WI38 (cell line): ENCODE measurements around the gene DUSP6.

Source experiments
- H3K4me3 ChIP-seq: 2 replicates; pipeline ENCODE4 v1.5.1; 2011; ENCODE audit warnings: low read depth, mild to moderate bottlenecking, control low read depth, low read length
- TF ChIP-seq, protein P1 (sequence below): IDR thresholded peaks from 2 replicates; pipeline ENCODE4 v1.5.1; 2012; ENCODE audit warnings: low read depth, mild to moderate bottlenecking, control low read depth, low read length

Gene DUSP6, protein sequence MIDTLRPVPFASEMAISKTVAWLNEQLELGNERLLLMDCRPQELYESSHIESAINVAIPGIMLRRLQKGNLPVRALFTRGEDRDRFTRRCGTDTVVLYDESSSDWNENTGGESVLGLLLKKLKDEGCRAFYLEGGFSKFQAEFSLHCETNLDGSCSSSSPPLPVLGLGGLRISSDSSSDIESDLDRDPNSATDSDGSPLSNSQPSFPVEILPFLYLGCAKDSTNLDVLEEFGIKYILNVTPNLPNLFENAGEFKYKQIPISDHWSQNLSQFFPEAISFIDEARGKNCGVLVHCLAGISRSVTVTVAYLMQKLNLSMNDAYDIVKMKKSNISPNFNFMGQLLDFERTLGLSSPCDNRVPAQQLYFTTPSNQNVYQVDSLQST

DNA sequence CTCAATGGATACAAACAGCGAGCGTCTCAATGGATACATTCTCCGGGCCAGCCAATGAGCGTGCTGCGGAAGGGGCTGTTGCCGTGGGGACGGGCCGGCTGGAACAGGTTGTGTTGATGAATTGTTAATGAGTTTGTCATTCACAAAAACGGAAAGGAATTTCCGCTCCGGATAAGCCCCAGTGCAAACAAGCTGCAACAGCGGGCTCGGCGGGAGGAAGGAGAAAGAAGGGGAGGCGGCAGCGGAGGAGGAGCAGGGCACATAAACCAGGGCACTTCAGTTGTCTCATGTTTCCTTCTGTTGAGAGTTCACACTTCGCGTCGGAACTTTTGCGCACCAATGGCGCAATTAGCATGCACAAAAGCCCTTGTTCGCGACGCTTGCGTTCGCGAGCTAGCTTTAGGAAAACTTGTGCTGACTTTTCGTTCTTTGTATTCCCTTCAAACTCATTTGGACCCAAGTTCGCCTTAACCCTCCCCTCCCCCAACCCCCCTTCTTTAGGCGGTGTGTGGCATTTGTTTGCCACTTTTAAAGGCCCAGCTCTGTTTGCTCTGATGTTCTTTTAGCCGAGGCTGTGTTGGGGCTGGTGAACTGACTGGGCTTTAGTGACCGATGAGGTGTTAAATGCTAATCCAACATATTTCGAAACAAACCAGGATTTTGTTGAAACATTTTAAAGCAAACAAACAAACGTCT is at the start of gene DUSP6:
TSS of gene DUSP6 (minus strand) at position 10 of the 696 bp plus-strand sequence. CDS start 462 bp downstream, outside the sequence.
- H3K4me3 ChIP-seq = peak within 1 kb of the TSS; percentile 98
- TF ChIP-seq, protein P1, sequence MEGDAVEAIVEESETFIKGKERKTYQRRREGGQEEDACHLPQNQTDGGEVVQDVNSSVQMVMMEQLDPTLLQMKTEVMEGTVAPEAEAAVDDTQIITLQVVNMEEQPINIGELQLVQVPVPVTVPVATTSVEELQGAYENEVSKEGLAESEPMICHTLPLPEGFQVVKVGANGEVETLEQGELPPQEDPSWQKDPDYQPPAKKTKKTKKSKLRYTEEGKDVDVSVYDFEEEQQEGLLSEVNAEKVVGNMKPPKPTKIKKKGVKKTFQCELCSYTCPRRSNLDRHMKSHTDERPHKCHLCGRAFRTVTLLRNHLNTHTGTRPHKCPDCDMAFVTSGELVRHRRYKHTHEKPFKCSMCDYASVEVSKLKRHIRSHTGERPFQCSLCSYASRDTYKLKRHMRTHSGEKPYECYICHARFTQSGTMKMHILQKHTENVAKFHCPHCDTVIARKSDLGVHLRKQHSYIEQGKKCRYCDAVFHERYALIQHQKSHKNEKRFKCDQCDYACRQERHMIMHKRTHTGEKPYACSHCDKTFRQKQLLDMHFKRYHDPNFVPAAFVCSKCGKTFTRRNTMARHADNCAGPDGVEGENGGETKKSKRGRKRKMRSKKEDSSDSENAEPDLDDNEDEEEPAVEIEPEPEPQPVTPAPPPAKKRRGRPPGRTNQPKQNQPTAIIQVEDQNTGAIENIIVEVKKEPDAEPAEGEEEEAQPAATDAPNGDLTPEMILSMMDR = no peak

DNA sequence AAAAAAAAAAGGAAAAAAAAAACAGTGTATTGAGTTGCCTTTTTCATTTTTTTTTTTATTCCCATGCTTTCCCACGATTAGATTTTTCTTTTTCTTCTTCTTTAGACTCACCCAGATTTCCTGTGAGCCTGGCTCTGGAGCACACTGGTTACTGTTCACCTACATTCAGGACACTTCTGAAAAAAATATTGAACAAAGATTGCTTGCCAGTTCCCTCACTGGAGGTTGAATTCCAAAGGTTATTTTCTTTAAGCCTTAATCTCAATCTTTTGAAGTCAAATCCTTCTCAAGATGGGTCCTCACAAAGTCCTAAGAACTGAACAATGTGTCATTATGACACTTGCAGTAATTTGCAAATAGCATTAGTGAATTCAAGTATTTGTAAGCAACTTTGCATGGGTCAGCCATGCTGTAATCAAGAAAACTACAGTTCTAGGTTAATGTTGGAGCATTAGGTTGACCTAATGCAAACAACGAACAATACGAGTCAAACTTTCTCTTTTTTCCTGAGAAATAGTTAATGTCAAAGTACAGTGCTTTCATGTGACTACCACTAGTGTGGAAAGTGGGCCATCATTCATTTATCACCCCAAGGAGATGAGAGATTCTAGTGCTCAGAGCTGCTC is 49.2 kb upstream of the DUSP6 start:
- TF ChIP-seq, protein P1 = no peak
- no peak overlapping the region for H3K4me3 ChIP-seq

DNA sequence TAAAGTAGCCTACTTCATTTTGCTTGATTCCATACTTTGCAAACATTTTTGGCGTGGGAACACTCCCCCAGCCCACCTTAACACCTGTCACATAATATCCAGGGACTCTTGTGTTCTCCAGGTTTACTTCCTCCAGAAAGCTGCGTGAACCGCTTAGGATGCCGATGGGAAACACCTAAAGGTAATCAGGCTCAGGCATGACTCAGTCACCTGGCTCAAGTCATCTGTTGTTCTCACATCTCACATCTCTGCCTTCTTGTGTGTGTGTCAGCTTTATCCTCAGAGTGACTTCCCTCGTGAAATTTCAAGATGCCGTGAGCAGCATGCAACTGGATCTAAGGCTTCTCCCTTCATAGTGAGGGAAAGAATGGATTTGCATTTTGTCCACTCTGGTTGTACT is 48.1 kb upstream of the DUSP6 start:
- H3K4me3 ChIP-seq = no peak overlapping the region
- TF ChIP-seq, protein P1 = no peak

DNA sequence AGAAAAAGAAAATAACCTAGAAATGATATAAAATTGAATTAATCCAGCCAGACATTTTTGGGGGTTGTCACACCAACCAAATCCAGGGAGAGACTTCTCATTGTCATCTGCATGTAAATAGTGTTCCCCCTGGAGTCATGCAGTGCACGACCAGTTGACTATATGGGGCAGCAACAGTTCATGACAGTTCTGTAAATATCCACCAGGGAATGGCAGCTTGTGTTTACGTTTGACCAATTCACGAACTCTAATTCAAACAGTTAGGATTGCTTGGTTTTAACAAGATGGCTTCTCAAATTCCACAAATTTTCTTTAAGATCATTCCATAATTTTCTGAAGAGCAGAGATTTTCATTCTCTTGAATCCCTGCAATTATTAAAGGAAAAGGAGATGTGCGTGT is 43.4 kb upstream of the DUSP6 start:
- TF ChIP-seq, protein P1 = no peak
- no peak overlapping the region for H3K4me3 ChIP-seq

DNA sequence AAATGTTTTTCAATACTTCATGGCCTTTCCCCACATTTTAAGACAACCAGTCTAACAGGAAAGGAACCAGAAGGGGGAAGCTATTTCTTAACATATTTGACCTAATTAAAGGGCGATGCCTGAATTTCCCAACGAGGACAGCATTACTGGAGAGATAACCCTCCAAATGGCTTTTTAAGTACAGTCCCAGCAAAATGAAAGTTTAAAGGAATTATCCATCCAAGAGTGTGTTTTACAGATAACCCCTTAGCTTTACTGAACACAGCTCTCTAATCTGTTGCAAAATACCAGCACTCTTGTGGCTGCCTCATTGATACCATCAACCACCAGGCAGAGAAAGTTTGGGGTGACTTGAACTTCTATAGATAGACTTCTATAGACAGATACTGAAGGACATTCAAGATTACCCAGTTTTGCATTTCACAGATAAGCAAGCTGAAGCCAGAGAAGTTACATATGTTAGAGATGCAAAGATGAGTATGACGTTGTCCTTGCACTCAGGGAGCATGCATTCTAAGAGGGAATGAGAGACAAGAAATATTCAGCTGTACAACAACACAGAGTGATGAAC is 41.3 kb upstream of the DUSP6 start:
- TF ChIP-seq, protein P1 = no peak
- H3K4me3 ChIP-seq = no peak overlapping the region

DNA sequence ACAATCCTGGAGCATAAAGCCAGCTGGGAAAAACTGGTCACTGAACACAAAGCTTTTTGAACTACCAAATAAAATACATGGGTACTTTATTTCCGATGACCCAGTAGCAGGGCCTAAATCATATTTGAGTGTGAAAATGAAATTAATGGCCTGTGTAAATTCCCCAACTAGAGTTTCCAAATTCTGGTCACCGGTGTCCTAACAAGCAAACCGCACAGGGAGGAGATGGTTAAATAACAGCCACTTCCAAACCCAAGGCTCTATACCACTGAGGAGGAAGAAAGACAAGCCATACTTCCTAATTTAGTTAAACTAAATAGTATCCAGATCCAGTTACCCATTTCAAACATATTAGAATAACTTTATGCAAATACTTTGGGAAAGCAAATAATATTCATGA is 40.1 kb upstream of the DUSP6 start:
- H3K4me3 ChIP-seq = no peak overlapping the region
- TF ChIP-seq, protein P1 = no peak
